Esophagus muscularis mucosa (tissue), 4 donors: ENCODE measurements around the gene NUP188. TPM values are rescaled to one million over a fixed set of nuclear protein-coding genes. Genes with fewer than 3 reads are reported as not detected.

ENCODE experiments used
- DNase-seq: peaks from one replicate; pipeline ENCODE4 v3.0.0-alpha.2; 2017; ENCODE audit errors: extremely low spot score
- H3K27ac ChIP-seq, 4 donors: fragments of 200-600 bp; sonication (generic); replicated peaks in 1 of 4; 1 replicate in 3 of 4; 2 replicates in 1 of 4; pipeline ENCODE4 v1.5.1; 2016 to 2019; ENCODE audit warnings: mild to moderate bottlenecking in 1 of 4
- H3K27me3 ChIP-seq, 4 donors: fragments of 200-600 bp; sonication (generic); one replicate each; pipeline versions ENCODE4 v1.5.1 to v1.6.0; 2016 to 2019
- H3K36me3 ChIP-seq, 4 donors: fragments of 200-600 bp; sonication (generic); one replicate each; pipeline ENCODE4 v1.5.1; 2016 to 2019
- H3K4me1 ChIP-seq, 4 donors: fragments of 200-600 bp; sonication (generic); one replicate each; pipeline ENCODE4 v1.5.1; 2016 to 2019
- H3K4me3 ChIP-seq, 4 donors: fragments of 200-600 bp; sonication (generic); 1 replicate in 2 of 4; 2 replicates in 2 of 4; pipeline ENCODE4 v1.5.1; 2016 to 2019; ENCODE audit warnings: mild to moderate bottlenecking in 4 of 4, moderate library complexity in 1 of 4
- H3K9me3 ChIP-seq, 4 donors: fragments of 200-600 bp; sonication (generic); 1 replicate in 3 of 4; 2 replicates in 1 of 4; pipeline ENCODE4 v1.5.1; 2016 to 2019
- EP300 ChIP-seq: sonication (generic); formaldehyde crosslinking; IDR thresholded peaks from one replicate; pipeline ENCODE4 v1.6.1; 2017; ENCODE audit warnings: antibody characterized with exemption
- POLR2A ChIP-seq: fragments of 450-650 bp; IDR thresholded peaks from one replicate; pipeline ENCODE4 v1.6.1; 2017; ENCODE audit warnings: antibody characterized with exemption, moderate library complexity, mild to moderate bottlenecking, low read depth
- POLR2AphosphoS5 ChIP-seq, 2 donors: sonication (generic); formaldehyde crosslinking; IDR thresholded peaks; one replicate each; pipeline ENCODE4 v1.6.1; 2017; ENCODE audit warnings: antibody characterized with exemption in 2 of 2
- WGBS: methylation state at CpG from one replicate; pipeline ENCODE4 v1.1.5; 2018; 5-methylcytosine and 5-hydroxymethylcytosine counted together
- intact Hi-C: fragments of 100-400 bp; cut with DNase I; formaldehyde crosslinking; loops from one replicate; pipeline ENCODE4 v1.15.1; 2023
- total RNA-seq, 4 donors: library from RNA; depleted of rRNA; stranded (reverse); fragments of >200 nt; gene quantifications; one replicate each; pipeline versions ENCODE4 v1.1.0 to v1.2.1, GENCODE V29; 2016
- TF ChIP-seq, protein P1 (sequence below), 3 experiments: fragments of 200-600 bp in 2 of 3; fragments of 450-650 bp in 1 of 3; sonication (generic) in 2 of 3; IDR thresholded peaks; one replicate each; pipeline ENCODE4 v1.5.1; 2017 to 2019; ENCODE audit warnings: antibody characterized with exemption in 3 of 3, mild to moderate bottlenecking in 2 of 3, moderate library complexity in 1 of 3

Gene NUP188
- total RNA-seq, 4 donors from 2014 or later = 22.9 to 34.0 (median 29.4) TPM

GRCh38 chr9:128933731-128934130 lies 13.8 kb upstream of the NUP188 start:
- 92% methylated on average over 5 of the region's 5 CpGs for WGBS
- Histone ChIP-seq H3K36me3 (peaks cover 0 to 30% (median 16%) of the 10 kb centered on the region in 4 donors), H3K9me3 (no peaks in the 10 kb centered on the region), H3K4me3 (no peak overlapping the region), H3K27ac (no peak overlapping the region), H3K4me1 (no peaks in the 10 kb centered on the region), H3K27me3 (no peaks in the 10 kb centered on the region)
- DNase-seq = no peak
- intact Hi-C loops = no loop called here
- TF ChIP-seq, protein P1, sequence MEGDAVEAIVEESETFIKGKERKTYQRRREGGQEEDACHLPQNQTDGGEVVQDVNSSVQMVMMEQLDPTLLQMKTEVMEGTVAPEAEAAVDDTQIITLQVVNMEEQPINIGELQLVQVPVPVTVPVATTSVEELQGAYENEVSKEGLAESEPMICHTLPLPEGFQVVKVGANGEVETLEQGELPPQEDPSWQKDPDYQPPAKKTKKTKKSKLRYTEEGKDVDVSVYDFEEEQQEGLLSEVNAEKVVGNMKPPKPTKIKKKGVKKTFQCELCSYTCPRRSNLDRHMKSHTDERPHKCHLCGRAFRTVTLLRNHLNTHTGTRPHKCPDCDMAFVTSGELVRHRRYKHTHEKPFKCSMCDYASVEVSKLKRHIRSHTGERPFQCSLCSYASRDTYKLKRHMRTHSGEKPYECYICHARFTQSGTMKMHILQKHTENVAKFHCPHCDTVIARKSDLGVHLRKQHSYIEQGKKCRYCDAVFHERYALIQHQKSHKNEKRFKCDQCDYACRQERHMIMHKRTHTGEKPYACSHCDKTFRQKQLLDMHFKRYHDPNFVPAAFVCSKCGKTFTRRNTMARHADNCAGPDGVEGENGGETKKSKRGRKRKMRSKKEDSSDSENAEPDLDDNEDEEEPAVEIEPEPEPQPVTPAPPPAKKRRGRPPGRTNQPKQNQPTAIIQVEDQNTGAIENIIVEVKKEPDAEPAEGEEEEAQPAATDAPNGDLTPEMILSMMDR (IDR thresholded peaks at IDR 0.05) = no peak
- no peak for TF ChIP-seq POLR2AphosphoS5 (IDR thresholded peaks at IDR 0.05)
- TF ChIP-seq EP300 = no peak
- no peak for TF ChIP-seq POLR2A

GRCh38 chr9:128936171-128936865 lies 11.2 kb upstream of the NUP188 start:
- intact Hi-C loops = no loop called here
- 89% methylated on average over 11 of the region's 11 CpGs for WGBS
- peaks cover 0 to 32% (median 17%) of the 10 kb centered on the region in 4 donors for H3K36me3 ChIP-seq
- no peaks in the 10 kb centered on the region for H3K27me3 ChIP-seq
- no peaks in the 10 kb centered on the region for H3K9me3 ChIP-seq
- H3K4me3 ChIP-seq = no peak overlapping the region
- peaks cover 11 to 13% (median 12%) of the 10 kb centered on the region in 4 donors for H3K4me1 ChIP-seq
- no peak for DNase-seq
- TF ChIP-seq EP300 (no peak), POLR2AphosphoS5 (IDR thresholded peaks at IDR 0.05) (no peak), POLR2A (no peak)
- TF ChIP-seq, protein P1 (IDR thresholded peaks at IDR 0.05) = no peak
- H3K27ac ChIP-seq = no peak overlapping the region

- H3K4me3 ChIP-seq = no peak overlapping the region
- TF ChIP-seq, protein P1 (IDR thresholded peaks at IDR 0.05) = no peak
- no peak for TF ChIP-seq POLR2AphosphoS5 (IDR thresholded peaks at IDR 0.05)
- TF ChIP-seq POLR2A = no peak
- TF ChIP-seq EP300 = no peak
- no peaks in the 10 kb centered on the region for H3K9me3 ChIP-seq
- no peak overlapping the region for H3K27ac ChIP-seq
- intact Hi-C loops = no loop called here
- H3K4me1 ChIP-seq = peaks cover 16 to 25% (median 18%) of the 10 kb centered on the region in 4 donors
- peaks cover 0 to 39% (median 26%) of the 10 kb centered on the region in 4 donors for H3K36me3 ChIP-seq
- 85% methylated on average over 9 of the region's 9 CpGs for WGBS
- no peaks in the 10 kb centered on the region for H3K27me3 ChIP-seq
- DNase-seq = no peak
Measured at GRCh38 chr9:128937310-128938165, 10.0 kb upstream of the NUP188 start.

- no peak for DNase-seq
- intact Hi-C loops = no loop called here
- TF ChIP-seq POLR2AphosphoS5 (IDR thresholded peaks at IDR 0.05) (peak; percentile 18 to 20), POLR2A (no peak), EP300 (no peak)
- no peaks in the 10 kb centered on the region for H3K27me3 ChIP-seq
- peak overlapping the region in 3 of 4 donors; percentile 25 to 62 (median 34) for H3K27ac ChIP-seq
- peaks cover 0 to 47% (median 27%) of the 10 kb centered on the region in 4 donors for H3K36me3 ChIP-seq
- H3K4me1 ChIP-seq = peaks cover 19 to 33% (median 24%) of the 10 kb centered on the region in 4 donors
- no peak overlapping the region for H3K4me3 ChIP-seq
- 72% methylated on average over 12 of the region's 15 CpGs for WGBS
- no peaks in the 10 kb centered on the region for H3K9me3 ChIP-seq
Measured at GRCh38 chr9:128940271-128940921, 7.1 kb upstream of the NUP188 start.
